ENCODE results near the gene SLC35G3.

SLC35G3 gene

GRCh38 chr17:35242158-35242804 is 48.1 kb upstream of the SLC35G3 start:
- H3F3A ChIP-seq (ENCODE audit: insufficient read depth): no peaks in the 10 kb centered on the region
- H3K4me2 ChIP-seq (ENCODE audit: low read depth, low read length, poor library complexity, severe bottlenecking): peak overlapping the region; percentile 82
- no peak for TF ChIP-seq CTCF (IDR thresholded peaks at IDR 0.05; ENCODE audit: insufficient read depth, low read length, poor library complexity, severe bottlenecking)
- no peak for TF ChIP-seq EZH2phosphoT487 (conservative IDR thresholded peaks at IDR 0.05; ENCODE audit: low read length)
- H3K79me2 ChIP-seq (ENCODE audit: insufficient read depth, low read length): no peaks in the 10 kb centered on the region
- H2AFZ ChIP-seq (ENCODE audit: low read depth, low read length, severe bottlenecking): peak overlapping the region; percentile 95
- no peaks in the 10 kb centered on the region for H4K20me1 ChIP-seq (ENCODE audit: low read depth, low read length)
- H3K27ac ChIP-seq (ENCODE audit: low read depth, low read length): no peak overlapping the region
- H3K9ac ChIP-seq (ENCODE audit: low read length): peak overlapping the region; percentile 71
- no peaks in the 10 kb centered on the region for H3K27me3 ChIP-seq (ENCODE audit: low read length)
- peak overlapping the region; percentile 91 for H3K4me3 ChIP-seq (ENCODE audit: insufficient read depth, low read length, poor library complexity, severe bottlenecking)
- H3K9me2 ChIP-seq (replicated peaks; ENCODE audit: insufficient read depth, low read length): no peaks in the 10 kb centered on the region
- no peaks in the 10 kb centered on the region for H3K9me3 ChIP-seq (ENCODE audit: insufficient read depth, low read length)
- no peaks in the 10 kb centered on the region for H3K36me3 ChIP-seq (ENCODE audit: low read length)

- Histone ChIP-seq H3K27ac (ENCODE audit: low read depth, low read length) (no peak overlapping the region), H3K9me2 (replicated peaks; ENCODE audit: insufficient read depth, low read length) (no peaks in the 10 kb centered on the region), H3K4me2 (ENCODE audit: low read depth, low read length, poor library complexity, severe bottlenecking) (peak overlapping the region; percentile 82), H3K79me2 (ENCODE audit: insufficient read depth, low read length) (no peaks in the 10 kb centered on the region), H2AFZ (ENCODE audit: low read depth, low read length, severe bottlenecking) (no peak overlapping the region), H3K9me3 (ENCODE audit: insufficient read depth, low read length) (no peaks in the 10 kb centered on the region), H3K27me3 (ENCODE audit: low read length) (no peaks in the 10 kb centered on the region), H4K20me1 (ENCODE audit: low read depth, low read length) (no peaks in the 10 kb centered on the region), H3K9ac (ENCODE audit: low read length) (no peak overlapping the region), H3K4me3 (ENCODE audit: insufficient read depth, low read length, poor library complexity, severe bottlenecking) (no peak overlapping the region), H3K36me3 (ENCODE audit: low read length) (no peaks in the 10 kb centered on the region), H3F3A (ENCODE audit: insufficient read depth) (no peaks in the 10 kb centered on the region)
- TF ChIP-seq CTCF (IDR thresholded peaks at IDR 0.05; ENCODE audit: insufficient read depth, low read length, poor library complexity, severe bottlenecking): no peak
- no peak for TF ChIP-seq EZH2phosphoT487 (conservative IDR thresholded peaks at IDR 0.05; ENCODE audit: low read length)
Measured at GRCh38 chr17:35241520-35241919, 47.3 kb upstream of the SLC35G3 start.

GRCh38 chr17:35240861-35241260 is 46.7 kb upstream of the SLC35G3 start:
- H3K27me3 ChIP-seq (ENCODE audit: low read length): no peaks in the 10 kb centered on the region
- TF ChIP-seq CTCF (IDR thresholded peaks at IDR 0.05; ENCODE audit: insufficient read depth, low read length, poor library complexity, severe bottlenecking): no peak
- TF ChIP-seq EZH2phosphoT487 (conservative IDR thresholded peaks at IDR 0.05; ENCODE audit: low read length): no peak
- no peaks in the 10 kb centered on the region for H4K20me1 ChIP-seq (ENCODE audit: low read depth, low read length)
- no peak overlapping the region for H3K27ac ChIP-seq (ENCODE audit: low read depth, low read length)
- H2AFZ ChIP-seq (ENCODE audit: low read depth, low read length, severe bottlenecking): no peak overlapping the region
- no peaks in the 10 kb centered on the region for H3F3A ChIP-seq (ENCODE audit: insufficient read depth)
- H3K79me2 ChIP-seq (ENCODE audit: insufficient read depth, low read length): no peaks in the 10 kb centered on the region
- H3K9me3 ChIP-seq (ENCODE audit: insufficient read depth, low read length): no peaks in the 10 kb centered on the region
- no peaks in the 10 kb centered on the region for H3K36me3 ChIP-seq (ENCODE audit: low read length)
- H3K9ac ChIP-seq (ENCODE audit: low read length): no peak overlapping the region
- no peaks in the 10 kb centered on the region for H3K9me2 ChIP-seq (replicated peaks; ENCODE audit: insufficient read depth, low read length)
- H3K4me3 ChIP-seq (ENCODE audit: insufficient read depth, low read length, poor library complexity, severe bottlenecking): no peak overlapping the region
- no peak overlapping the region for H3K4me2 ChIP-seq (ENCODE audit: low read depth, low read length, poor library complexity, severe bottlenecking)
